ENCODE measurements around the gene ZNF213.

- no peak for TF ChIP-seq MYC (IDR thresholded peaks at IDR 0.05; ENCODE audit: low read depth, low read length)
- TF ChIP-seq POLR2A (IDR thresholded peaks at IDR 0.05; ENCODE audit: extremely low read depth, insufficient read length) = no peak
- TF ChIP-seq, protein P1, sequence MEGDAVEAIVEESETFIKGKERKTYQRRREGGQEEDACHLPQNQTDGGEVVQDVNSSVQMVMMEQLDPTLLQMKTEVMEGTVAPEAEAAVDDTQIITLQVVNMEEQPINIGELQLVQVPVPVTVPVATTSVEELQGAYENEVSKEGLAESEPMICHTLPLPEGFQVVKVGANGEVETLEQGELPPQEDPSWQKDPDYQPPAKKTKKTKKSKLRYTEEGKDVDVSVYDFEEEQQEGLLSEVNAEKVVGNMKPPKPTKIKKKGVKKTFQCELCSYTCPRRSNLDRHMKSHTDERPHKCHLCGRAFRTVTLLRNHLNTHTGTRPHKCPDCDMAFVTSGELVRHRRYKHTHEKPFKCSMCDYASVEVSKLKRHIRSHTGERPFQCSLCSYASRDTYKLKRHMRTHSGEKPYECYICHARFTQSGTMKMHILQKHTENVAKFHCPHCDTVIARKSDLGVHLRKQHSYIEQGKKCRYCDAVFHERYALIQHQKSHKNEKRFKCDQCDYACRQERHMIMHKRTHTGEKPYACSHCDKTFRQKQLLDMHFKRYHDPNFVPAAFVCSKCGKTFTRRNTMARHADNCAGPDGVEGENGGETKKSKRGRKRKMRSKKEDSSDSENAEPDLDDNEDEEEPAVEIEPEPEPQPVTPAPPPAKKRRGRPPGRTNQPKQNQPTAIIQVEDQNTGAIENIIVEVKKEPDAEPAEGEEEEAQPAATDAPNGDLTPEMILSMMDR (IDR thresholded peaks at IDR 0.05; ENCODE audit: low read depth, low read length) = no peak
Observed at GRCh38 chr16:3142327-3142726, 7.5 kb downstream of the ZNF213 start.

Measured in NB4 (cell line).